HUDEP-2 (cell line): ENCODE results near the gene KLRK1.
"Not testable (repeated sequence)": the region's sequence is repeated elsewhere in the genome, so short reads cannot be mapped to it uniquely, and the experiment has no call there.

ENCODE experiments used
- DNase-seq, 76 experiments: peaks; one replicate each; lab custom pipeline; 2025; ENCODE audit not compliant: unreplicated experiment in 76 of 76; lab: John Stamatoyannopoulos, UW

Gene KLRK1

GRCh38 chr12:10389904-10390303 is at the start of gene KLRK1:
Gene KLRK1 (minus strand): TSS chr12:10390041. CDS start chr12:10388810, 1,231 bp downstream.
- DNase-seq: no peak

GRCh38 chr12:10437601-10438000 is 47.8 kb upstream of the KLRK1 start:
- DNase-seq: not testable (repeated sequence)

GRCh38 chr12:10435816-10436215 is 46.0 kb upstream of the KLRK1 start, which contains the start of gene KLRC2:
Gene KLRC2 (minus strand): TSS chr12:10436010. CDS start chr12:10435986, 24 bp downstream.
- DNase-seq: peak in 4 of 76 experiments; percentile 16 to 27 (median 20)

- DNase-seq: not testable (repeated sequence)
These were observed 40.8 kb upstream of the KLRK1 start for GRCh38 chr12:10430623-10431022.

GRCh38 chr12:10425938-10426337 is 36.1 kb upstream of the KLRK1 start:
- DNase-seq: not testable (repeated sequence)

GRCh38 chr12:10424260-10424899 is 34.5 kb upstream of the KLRK1 start:
- not testable (repeated sequence) for DNase-seq

GRCh38 chr12:10422159-10422558 is 32.3 kb upstream of the KLRK1 start:
- not testable (repeated sequence) for DNase-seq

- peak in 1 of 76 experiments; percentile 2 for DNase-seq
These were observed 30.5 kb upstream of the KLRK1 start, which contains the start of gene KLRC3 for GRCh38 chr12:10420334-10420733. Gene KLRC3 (minus strand): TSS chr12:10420595. CDS start chr12:10420550, 45 bp downstream.

- peak in 2 of 76 experiments; percentile 4 to 10 for DNase-seq
These were observed 19.6 kb upstream of the KLRK1 start, which contains the start of gene KLRC4 for GRCh38 chr12:10409392-10409791. Gene KLRC4 (minus strand): TSS chr12:10409757. CDS start chr12:10409575, 182 bp downstream.

- no peak for DNase-seq
These were observed 19.0 kb upstream of the KLRK1 start for GRCh38 chr12:10408842-10409241.

GRCh38 chr12:10406725-10407124 is 16.9 kb upstream of the KLRK1 start:
- no peak for DNase-seq

- no peak for DNase-seq
These were observed 15.5 kb upstream of the KLRK1 start for GRCh38 chr12:10405294-10405693.

GRCh38 chr12:10404798-10405197 is 15.0 kb upstream of the KLRK1 start:
- no peak for DNase-seq

GRCh38 chr12:10400829-10401228 is 11.0 kb upstream of the KLRK1 start:
- DNase-seq: no peak

- no peak for DNase-seq
These were observed 8.3 kb upstream of the KLRK1 start for GRCh38 chr12:10398168-10398567.

GRCh38 chr12:10397296-10397695 is 7.5 kb upstream of the KLRK1 start:
- no peak for DNase-seq

- DNase-seq: not testable (repeated sequence)
These were observed 6.3 kb upstream of the KLRK1 start for GRCh38 chr12:10396176-10396575.

GRCh38 chr12:10395390-10395998 is 5.7 kb upstream of the KLRK1 start:
- no peak for DNase-seq

GRCh38 chr12:10394531-10395152 is 4.8 kb upstream of the KLRK1 start:
- DNase-seq: not testable (repeated sequence)

GRCh38 chr12:10393291-10393690 is 3.5 kb upstream of the KLRK1 start:
- no peak for DNase-seq

GRCh38 chr12:10392394-10392930 is 2.6 kb upstream of the KLRK1 start:
- peak in 15 of 76 experiments; percentile 2 to 62 (median 22) for DNase-seq
